ENCODE measurements around the gene GNAI2.

The GNAI2 gene

GRCh38 chr3:50299929-50300680 lies 64.1 kb downstream of the GNAI2 start:
- peak in 1 of 5 experiments; percentile 57 for DNase-seq

- no peak for DNase-seq
Observed at GRCh38 chr3:50300681-50301254, 64.8 kb downstream of the GNAI2 start.

- no peak for DNase-seq
Observed at GRCh38 chr3:50302095-50303012, 66.3 kb downstream of the GNAI2 start.

GRCh38 chr3:50303013-50303815 lies 67.2 kb downstream of the GNAI2 start, which contains the start of gene HYAL1:
Gene HYAL1 (minus strand): TSS chr3:50303574. CDS start chr3:50302956, 618 bp downstream.
- no peak for DNase-seq

- no peak for DNase-seq
Observed at GRCh38 chr3:50304601-50305000, 68.6 kb downstream of the GNAI2 start.

Measured in T-helper 2 cell (primary cell).